Peyer's patch (tissue), 4 donors: ENCODE data around the gene GRID2. TPM values are rescaled to one million over a fixed set of nuclear protein-coding genes. Genes with fewer than 3 reads are reported as not detected.

ENCODE experiments used
- DNase-seq, 3 donors: peaks; one replicate each; pipeline ENCODE4 v3.0.0-alpha.2; 2017 to 2019
- H3K27ac ChIP-seq, 4 donors: fragments of 200-600 bp; sonication (generic); one replicate each; pipeline ENCODE4 v1.5.1; 2016 to 2019
- H3K27me3 ChIP-seq, 2 donors: fragments of 200-600 bp; sonication (generic); one replicate each; pipeline ENCODE4 v1.5.1; 2019
- H3K36me3 ChIP-seq, 3 donors: fragments of 200-600 bp; sonication (generic); one replicate each; pipeline ENCODE4 v1.5.1; 2016 to 2019
- H3K4me1 ChIP-seq, 4 donors: fragments of 200-600 bp; sonication (generic); one replicate each; pipeline ENCODE4 v1.5.1; 2016 to 2019
- H3K4me3 ChIP-seq, 4 donors: fragments of 200-600 bp; sonication (generic); 1 replicate in 3 of 4; 2 replicates in 1 of 4; pipeline ENCODE4 v1.5.1; 2016 to 2019; ENCODE audit warnings: mild to moderate bottlenecking in 1 of 4
- H3K9me3 ChIP-seq, 4 donors: fragments of 200-600 bp; sonication (generic); one replicate each; pipeline ENCODE4 v1.5.1; 2016 to 2019; ENCODE audit warnings: mild to moderate bottlenecking in 1 of 4
- POLR2A ChIP-seq, 2 donors: fragments of 450-650 bp; IDR thresholded peaks; one replicate each; pipeline ENCODE4 v1.5.1; 2017; ENCODE audit warnings: antibody characterized with exemption in 2 of 2, mild to moderate bottlenecking in 2 of 2, moderate library complexity in 2 of 2
- total RNA-seq, 4 donors: library from RNA; depleted of rRNA; stranded (reverse); fragments of >200 nt; gene quantifications; one replicate each; pipeline ENCODE4 v1.1.0, GENCODE V29; 2016
- TF ChIP-seq, protein P1 (sequence below), 6 experiments: fragments of 450-650 bp in 4 of 6; fragments of 200-600 bp in 2 of 6; sonication (generic) in 1 of 6; IDR thresholded peaks; one replicate each; pipeline ENCODE4 v1.5.1; 2017 to 2019; ENCODE audit warnings: antibody characterized with exemption in 6 of 6, mild to moderate bottlenecking in 3 of 6, moderate library complexity in 1 of 6

GRID2 gene
- total RNA-seq, 4 donors from 2014 or later: 0.54 TPM; not detected in 3

DNA sequence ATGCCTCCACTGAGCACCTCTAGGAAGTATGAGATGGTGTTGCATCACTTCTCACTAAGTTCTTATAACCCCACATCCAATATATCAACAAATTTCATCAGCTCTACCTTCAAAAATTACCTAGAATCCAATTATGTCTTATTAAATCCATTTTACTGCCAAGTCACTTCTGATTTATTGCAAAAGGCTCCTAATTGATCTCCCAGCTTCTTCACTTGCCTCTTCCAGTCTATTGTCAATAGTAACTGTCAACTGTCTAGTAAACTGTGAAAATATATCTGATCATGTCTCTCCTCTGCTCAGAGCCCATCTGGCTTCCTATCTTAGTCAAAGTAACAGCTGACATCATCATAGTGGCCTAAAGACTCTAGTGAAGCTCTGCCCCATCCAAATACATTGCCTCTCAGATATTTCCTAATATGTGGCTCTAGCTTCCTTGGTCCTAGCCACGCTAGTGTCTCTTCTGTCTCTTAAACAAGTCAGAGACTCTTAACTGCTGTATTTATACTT lies 1110.3 kb downstream of the GRID2 start:
- TF ChIP-seq POLR2A (IDR thresholded peaks at IDR 0.05): no peak
- TF ChIP-seq, protein P1, sequence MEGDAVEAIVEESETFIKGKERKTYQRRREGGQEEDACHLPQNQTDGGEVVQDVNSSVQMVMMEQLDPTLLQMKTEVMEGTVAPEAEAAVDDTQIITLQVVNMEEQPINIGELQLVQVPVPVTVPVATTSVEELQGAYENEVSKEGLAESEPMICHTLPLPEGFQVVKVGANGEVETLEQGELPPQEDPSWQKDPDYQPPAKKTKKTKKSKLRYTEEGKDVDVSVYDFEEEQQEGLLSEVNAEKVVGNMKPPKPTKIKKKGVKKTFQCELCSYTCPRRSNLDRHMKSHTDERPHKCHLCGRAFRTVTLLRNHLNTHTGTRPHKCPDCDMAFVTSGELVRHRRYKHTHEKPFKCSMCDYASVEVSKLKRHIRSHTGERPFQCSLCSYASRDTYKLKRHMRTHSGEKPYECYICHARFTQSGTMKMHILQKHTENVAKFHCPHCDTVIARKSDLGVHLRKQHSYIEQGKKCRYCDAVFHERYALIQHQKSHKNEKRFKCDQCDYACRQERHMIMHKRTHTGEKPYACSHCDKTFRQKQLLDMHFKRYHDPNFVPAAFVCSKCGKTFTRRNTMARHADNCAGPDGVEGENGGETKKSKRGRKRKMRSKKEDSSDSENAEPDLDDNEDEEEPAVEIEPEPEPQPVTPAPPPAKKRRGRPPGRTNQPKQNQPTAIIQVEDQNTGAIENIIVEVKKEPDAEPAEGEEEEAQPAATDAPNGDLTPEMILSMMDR (IDR thresholded peaks at IDR 0.05): no peak
- no peak overlapping the region for H3K27ac ChIP-seq
- H3K27me3 ChIP-seq: no peaks in the 10 kb centered on the region
- H3K4me3 ChIP-seq: no peak overlapping the region
- no peaks in the 10 kb centered on the region for H3K4me1 ChIP-seq
- no peaks in the 10 kb centered on the region for H3K36me3 ChIP-seq
- no peak for DNase-seq
- H3K9me3 ChIP-seq: no peaks in the 10 kb centered on the region

DNA sequence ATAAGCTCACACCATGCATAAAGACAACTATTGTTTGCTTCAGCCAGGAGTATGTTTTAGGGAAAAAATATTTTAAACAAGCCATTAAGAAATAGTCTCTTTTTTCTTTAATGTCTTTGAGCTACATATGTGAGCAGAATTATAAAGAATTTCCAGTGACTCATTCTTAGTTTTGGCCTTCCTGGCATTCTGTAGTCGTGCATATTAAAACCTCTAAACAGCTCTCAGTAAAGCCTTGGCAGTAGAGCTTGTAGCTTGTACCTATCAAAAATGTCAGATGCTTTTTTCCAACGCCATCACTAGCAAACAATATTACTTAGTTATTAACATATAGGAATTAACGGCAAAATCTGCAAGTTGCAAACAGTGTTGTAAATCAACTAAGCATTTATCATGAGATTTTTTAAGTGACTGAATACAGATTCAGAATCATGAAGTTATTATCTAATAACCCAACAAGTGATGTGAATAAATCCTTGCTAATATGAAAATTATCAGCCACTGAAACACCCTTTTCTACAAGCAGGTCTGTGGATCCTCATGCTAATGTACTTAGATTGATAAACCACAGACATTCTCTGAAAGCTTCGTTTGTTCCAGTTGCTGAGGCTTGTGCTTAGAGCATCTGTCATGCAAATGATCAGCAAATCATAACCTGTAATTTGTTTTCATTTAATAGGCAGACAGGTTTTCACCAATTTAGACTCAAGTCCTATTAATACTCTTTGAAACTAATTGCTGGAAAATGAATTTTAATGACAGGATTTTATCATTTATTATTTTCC lies 1112.8 kb downstream of the GRID2 start:
- no peak for TF ChIP-seq POLR2A (IDR thresholded peaks at IDR 0.05)
- TF ChIP-seq, protein P1 (IDR thresholded peaks at IDR 0.05): no peak
- Histone ChIP-seq H3K4me1 (no peaks in the 10 kb centered on the region), H3K4me3 (no peak overlapping the region), H3K9me3 (no peaks in the 10 kb centered on the region), H3K36me3 (no peaks in the 10 kb centered on the region), H3K27ac (no peak overlapping the region), H3K27me3 (no peaks in the 10 kb centered on the region)
- DNase-seq: no peak

DNA sequence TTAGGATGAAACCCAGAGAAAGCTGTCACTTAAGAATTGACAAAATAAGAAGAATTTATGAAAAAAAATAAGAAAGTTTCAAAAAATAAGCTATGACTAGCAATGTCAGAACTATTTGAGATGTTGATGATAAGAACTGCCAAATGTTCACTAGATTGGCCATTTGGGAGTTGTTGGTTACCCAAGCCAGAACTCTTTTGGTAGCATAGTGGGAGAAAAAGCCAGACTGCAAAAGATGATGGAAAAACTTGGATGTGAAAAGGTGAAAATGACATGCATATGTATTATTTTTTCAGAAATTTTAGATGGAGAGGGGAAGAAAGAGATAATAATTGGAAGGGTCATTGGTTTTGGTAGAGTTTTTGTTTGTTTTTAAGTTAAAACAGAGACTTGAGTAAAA lies 1127.6 kb downstream of the GRID2 start:
- Histone ChIP-seq H3K27me3 (no peaks in the 10 kb centered on the region), H3K9me3 (no peaks in the 10 kb centered on the region)
- TF ChIP-seq POLR2A (IDR thresholded peaks at IDR 0.05): no peak
- TF ChIP-seq, protein P1 (IDR thresholded peaks at IDR 0.05): no peak

DNA sequence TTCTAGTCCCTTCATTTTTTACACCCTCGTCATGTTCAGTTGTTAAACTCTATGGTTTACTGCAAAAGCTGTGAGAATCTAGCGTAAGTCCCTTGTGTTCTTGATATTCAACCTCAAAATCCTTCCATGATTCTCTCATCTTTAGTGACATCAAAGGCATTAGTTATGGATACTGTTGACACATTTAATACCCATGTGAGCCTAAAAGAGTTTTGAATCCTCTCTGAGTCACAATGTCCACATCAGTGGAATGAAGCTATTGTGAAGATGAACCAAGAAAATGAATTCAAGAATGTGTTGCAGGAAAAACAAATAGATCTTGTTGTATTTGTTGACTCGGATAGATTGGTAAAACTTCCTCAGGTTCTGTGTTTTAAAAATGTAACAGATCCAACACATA lies 1130.1 kb downstream of the GRID2 start:
- TF ChIP-seq POLR2A (IDR thresholded peaks at IDR 0.05): no peak
- TF ChIP-seq, protein P1 (IDR thresholded peaks at IDR 0.05): no peak
- Histone ChIP-seq H3K27me3 (no peaks in the 10 kb centered on the region), H3K27ac (no peak overlapping the region), H3K4me1 (no peaks in the 10 kb centered on the region), H3K36me3 (no peaks in the 10 kb centered on the region), H3K4me3 (no peak overlapping the region), H3K9me3 (no peaks in the 10 kb centered on the region)
- DNase-seq: no peak

More for the DNA sequence above, 1127.6 kb downstream of the GRID2 start:
- no peak for DNase-seq
- no peaks in the 10 kb centered on the region for H3K4me1 ChIP-seq
- no peaks in the 10 kb centered on the region for H3K36me3 ChIP-seq
- H3K4me3 ChIP-seq: no peak overlapping the region
- H3K27ac ChIP-seq: no peak overlapping the region

DNA sequence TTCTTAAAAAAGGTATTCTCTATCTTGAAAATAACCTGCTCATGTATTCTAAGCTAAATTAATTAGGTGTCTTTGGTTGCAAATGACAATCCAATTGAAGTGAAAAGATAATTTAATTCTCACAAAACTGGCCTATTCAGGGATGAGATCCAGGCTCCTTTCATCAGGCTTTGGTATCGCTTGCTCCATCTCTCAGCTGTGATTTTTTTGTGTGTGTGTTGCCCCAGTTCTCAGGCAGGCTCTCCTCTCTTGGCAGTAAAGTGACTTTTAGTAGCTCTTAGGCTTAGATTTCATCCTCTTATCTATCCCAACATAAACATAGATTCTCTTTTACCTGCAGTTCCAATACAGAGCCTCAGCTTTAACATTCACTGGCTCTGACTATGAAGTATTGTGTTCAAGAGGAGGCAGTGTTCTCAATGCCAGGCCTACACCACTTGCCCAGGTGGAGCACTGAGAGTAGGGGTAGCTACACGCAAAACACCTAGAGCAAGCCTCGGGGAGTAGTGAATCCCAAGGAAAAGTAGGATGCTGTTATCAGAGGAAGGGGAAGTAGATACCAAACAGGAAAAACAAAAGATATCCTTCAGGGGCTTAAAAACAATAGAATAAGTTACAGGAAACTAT lies 1132.3 kb downstream of the GRID2 start:
- H3K36me3 ChIP-seq: no peaks in the 10 kb centered on the region
- H3K9me3 ChIP-seq: no peaks in the 10 kb centered on the region
- no peak overlapping the region for H3K27ac ChIP-seq
- no peaks in the 10 kb centered on the region for H3K27me3 ChIP-seq
- TF ChIP-seq, protein P1 (IDR thresholded peaks at IDR 0.05): no peak
- TF ChIP-seq POLR2A (IDR thresholded peaks at IDR 0.05): no peak
- no peak for DNase-seq
- no peaks in the 10 kb centered on the region for H3K4me1 ChIP-seq
- H3K4me3 ChIP-seq: no peak overlapping the region
